ENCODE results near the gene CD247.

The CD247 gene

DNA sequence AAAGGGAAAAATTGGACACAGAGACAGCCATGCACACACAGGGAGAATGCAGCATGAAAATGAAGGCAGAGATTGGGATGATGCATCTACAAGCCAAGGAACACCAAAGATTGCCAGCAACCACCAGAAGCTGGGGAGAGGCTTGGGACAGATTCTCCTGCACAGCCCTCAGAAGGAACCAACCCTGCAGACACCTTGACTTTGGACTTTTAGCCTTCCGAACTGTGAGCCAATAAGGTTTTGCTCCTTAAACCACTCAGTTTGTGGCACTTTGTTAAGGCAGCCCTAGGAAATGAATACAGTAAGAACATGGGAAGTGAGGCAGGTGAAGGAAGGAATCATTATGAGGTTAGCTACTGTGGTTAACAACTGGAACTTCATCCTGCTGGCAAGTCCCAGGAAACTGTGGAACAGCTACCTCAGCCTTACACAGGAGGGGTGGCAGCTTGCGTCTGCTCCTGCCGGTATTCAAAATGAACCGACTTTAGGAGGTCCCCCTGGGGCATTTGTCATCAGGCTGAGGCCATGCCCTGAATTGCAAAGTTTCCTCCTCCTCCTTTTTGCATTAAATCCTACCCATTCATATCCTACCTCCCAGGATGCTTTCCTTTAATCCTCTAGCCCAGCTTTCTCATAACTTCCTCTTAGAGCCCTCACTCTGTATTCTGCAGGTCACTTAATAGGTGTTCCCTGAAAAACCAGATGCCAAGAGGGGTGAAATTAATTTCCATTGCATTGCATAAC lies 15.4 kb downstream of the CD247 start:
- TF ChIP-seq, protein P1, sequence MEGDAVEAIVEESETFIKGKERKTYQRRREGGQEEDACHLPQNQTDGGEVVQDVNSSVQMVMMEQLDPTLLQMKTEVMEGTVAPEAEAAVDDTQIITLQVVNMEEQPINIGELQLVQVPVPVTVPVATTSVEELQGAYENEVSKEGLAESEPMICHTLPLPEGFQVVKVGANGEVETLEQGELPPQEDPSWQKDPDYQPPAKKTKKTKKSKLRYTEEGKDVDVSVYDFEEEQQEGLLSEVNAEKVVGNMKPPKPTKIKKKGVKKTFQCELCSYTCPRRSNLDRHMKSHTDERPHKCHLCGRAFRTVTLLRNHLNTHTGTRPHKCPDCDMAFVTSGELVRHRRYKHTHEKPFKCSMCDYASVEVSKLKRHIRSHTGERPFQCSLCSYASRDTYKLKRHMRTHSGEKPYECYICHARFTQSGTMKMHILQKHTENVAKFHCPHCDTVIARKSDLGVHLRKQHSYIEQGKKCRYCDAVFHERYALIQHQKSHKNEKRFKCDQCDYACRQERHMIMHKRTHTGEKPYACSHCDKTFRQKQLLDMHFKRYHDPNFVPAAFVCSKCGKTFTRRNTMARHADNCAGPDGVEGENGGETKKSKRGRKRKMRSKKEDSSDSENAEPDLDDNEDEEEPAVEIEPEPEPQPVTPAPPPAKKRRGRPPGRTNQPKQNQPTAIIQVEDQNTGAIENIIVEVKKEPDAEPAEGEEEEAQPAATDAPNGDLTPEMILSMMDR (IDR thresholded peaks at IDR 0.05; ENCODE audit: borderline replicate concordance, insufficient read depth, low read depth, low read length): no peak
- no peak overlapping the region for H3K4me3 ChIP-seq (ENCODE audit: low read depth, low read length)

DNA sequence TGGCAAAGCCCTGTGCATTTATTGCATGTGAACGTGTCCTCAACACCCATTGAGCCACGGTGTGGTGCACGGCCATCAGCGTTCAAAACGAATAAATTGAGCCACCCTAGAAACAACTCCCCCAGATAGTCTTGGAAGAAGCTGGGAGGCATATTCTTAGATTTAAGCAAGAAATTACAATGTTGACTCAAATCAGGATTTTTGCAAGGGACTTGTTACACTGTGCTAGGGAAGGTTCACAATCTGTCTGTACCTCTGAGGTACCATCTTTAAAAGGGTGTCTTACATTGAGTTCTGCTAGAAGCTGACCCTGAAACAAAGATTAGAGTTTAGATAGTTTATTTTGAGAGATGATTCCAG lies 16.2 kb downstream of the CD247 start:
- H3K4me3 ChIP-seq (ENCODE audit: low read depth, low read length): no peak overlapping the region
- TF ChIP-seq, protein P1 (IDR thresholded peaks at IDR 0.05; ENCODE audit: borderline replicate concordance, insufficient read depth, low read depth, low read length): no peak

DNA sequence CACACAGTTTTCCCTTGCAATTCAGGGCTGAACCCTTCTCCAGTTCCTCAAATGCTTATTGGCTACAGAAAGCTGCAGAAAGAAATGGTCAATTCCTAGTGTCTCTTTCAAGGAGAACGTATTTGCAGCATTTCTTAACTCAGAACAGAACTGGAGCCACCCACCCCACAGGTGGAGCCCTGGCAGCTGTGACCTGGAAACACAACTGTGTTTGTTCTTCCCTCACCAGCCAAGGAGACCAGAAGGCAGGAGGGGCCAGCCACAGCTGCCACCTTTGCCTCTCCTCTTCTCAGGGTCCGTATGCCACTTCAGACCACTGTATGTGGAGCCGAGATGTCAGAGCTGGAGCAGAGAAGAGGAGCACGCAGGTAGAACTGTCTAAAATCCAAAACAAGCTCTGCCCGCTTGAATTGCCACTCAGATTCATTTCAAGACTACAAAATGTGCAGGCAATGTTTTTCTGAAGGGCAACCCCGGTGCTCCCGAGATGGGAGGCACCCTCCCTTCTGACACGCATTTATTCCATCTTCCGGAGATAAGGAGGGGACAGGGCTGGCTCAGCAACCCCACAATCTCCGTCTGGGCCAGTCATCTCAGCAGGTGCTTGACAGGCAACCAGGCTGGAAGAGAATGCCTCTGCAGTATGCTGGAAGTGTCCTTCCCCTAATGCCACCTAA lies 16.7 kb downstream of the CD247 start:
- H3K4me3 ChIP-seq (ENCODE audit: low read depth, low read length): no peak overlapping the region
- TF ChIP-seq, protein P1 (IDR thresholded peaks at IDR 0.05; ENCODE audit: borderline replicate concordance, insufficient read depth, low read depth, low read length): no peak

DNA sequence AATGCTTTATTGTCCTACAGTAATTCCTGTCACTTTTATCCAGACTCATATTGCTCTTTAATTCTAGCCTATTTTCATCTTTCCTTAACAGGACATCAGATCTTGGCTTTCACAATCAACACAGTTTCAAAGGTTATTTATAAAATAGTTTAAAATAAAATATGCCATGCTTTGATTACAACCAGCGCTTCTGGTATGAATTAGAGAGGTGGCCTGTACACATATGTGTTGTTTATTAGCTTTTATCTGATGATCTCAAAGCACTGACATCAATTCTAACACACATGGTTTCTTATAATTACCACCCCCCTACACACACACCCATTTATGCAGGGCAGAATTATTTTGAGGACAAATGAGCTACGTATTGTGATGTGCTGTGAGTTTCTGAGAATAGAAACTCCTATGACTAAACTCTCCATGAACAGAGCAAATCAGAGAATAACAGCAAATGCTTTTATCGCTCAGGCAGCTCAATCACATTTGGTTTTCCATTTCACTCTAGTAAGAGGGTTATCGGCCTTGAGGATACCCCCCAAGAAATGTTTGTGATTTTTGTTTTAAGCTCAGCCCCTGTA lies 18.0 kb downstream of the CD247 start:
- no peak overlapping the region for H3K4me3 ChIP-seq (ENCODE audit: low read depth, low read length)
- TF ChIP-seq, protein P1 (IDR thresholded peaks at IDR 0.05; ENCODE audit: borderline replicate concordance, insufficient read depth, low read depth, low read length): no peak

DNA sequence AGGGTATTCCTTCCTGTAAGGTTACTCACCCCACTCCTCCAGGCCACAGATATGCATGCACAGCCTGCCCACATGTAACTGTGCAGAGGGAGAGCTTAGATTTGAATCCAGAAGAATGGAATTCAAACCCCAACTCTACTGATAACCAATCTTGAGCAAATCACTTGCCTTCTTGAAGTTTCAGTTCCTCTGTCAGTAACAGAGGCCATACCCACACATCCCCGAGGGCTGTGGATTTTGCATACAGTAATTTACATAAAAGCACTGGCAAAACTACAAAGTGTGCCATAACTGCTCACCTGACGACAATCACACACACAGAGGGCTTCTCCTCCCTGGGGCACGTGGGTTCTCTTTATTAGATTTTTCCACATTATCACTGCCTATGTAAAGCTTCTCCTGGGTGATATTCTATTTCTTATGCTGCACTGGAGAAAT lies 18.6 kb downstream of the CD247 start:
- H3K4me3 ChIP-seq (ENCODE audit: low read depth, low read length): no peak overlapping the region
- TF ChIP-seq, protein P1 (IDR thresholded peaks at IDR 0.05; ENCODE audit: borderline replicate concordance, insufficient read depth, low read depth, low read length): no peak

DNA sequence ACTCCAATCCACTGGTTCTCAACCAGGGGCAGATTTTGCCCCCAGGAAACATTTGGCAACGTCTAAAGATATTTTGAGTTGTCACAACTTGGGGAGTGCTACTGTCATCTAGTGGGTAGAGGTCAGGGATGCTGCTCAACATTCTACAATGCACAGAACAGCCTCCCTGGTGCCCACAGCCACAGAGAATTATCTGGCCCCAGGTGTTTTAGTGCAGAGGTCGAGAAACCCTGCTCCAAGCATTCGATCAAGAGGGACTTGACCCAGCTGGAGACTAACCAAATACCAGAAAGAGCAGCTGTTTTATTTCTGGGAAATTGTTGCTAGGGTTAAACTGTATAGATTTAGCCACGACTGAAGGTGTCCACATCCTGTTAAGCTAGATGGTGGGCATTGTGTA lies 19.2 kb downstream of the CD247 start:
- TF ChIP-seq, protein P1 (IDR thresholded peaks at IDR 0.05; ENCODE audit: borderline replicate concordance, insufficient read depth, low read depth, low read length): no peak
- H3K4me3 ChIP-seq (ENCODE audit: low read depth, low read length): no peak overlapping the region

All from GM12875 (cell line).